IPS-NIHi11 (cell line): ENCODE data around the gene SLC24A3.

Experiments
- DNase-seq: peaks from one replicate; pipeline ENCODE4 v3.0.0; 2012; ENCODE audit warnings: mixed read lengths, low spot score

The SLC24A3 gene

DNA sequence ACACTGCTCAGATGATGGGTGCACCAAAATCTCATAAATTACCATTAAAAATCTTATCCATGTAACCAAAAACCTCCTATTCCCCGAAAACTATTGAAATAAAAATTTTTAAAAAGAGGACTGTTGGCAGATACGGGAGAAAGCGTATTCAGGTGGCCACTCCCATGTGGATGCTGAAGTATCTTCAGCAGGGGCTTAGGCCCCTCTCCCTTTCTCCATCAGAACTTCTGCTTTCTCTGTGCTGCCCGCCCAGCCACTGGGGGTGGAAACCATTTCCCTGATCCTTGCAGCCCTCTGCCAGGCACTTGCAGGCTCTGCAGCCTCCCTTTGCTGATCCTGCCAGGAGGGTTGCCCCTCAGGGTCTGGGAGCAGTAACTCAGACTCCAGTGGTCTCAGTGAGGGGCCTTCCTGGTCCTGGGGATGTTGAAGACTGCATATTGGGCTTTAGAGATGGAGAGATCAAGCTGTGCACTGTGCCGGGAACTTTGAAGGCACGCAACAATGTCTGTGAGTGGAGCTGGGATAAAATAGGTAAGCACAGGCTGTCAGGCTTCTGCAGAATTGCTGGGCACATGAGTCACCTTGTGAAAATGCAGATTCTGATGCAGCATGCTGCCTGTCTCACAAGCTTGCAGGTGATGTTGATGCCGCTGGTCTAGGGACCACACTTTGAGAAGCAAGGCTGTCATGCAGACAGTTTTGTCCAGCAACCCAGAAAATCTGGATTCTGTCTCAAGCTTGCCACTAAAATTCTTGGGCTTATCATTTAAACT lies 59.6 kb downstream of the SLC24A3 start:
- DNase-seq, result no peak

DNA sequence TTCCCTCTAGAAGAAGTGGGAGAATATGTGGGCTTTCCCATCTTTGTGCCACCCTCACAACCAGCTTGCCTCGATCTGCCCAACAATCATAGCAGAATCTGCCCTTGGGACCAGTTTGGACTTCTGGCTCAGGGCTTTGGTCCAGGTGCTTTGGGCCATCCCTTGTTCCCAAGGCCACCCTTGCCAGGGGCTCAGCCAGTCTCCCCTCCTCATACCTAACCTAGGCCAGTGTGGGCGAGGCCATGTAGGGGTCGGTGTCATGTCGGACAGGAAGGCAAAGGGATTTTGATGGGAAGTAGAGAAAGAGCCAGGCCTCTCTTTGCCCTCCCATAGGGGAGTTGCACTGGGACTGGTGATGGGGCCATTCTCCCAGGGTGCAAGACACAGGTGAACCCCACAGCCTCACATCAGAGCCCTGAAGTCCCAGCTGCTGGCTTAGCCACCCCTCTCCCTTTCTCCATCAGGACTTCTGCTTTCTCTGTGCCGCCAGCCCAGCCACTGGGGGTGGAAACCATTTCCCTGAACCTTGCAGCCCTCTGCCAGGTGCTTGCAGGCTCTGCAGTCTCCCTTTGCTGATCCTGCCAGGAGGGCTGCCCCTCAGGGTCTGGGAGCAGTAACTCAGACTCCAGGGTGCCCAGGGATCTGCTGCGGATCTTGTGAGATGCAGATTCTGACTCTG lies 60.7 kb downstream of the SLC24A3 start:
- DNase-seq, result no peak

DNA sequence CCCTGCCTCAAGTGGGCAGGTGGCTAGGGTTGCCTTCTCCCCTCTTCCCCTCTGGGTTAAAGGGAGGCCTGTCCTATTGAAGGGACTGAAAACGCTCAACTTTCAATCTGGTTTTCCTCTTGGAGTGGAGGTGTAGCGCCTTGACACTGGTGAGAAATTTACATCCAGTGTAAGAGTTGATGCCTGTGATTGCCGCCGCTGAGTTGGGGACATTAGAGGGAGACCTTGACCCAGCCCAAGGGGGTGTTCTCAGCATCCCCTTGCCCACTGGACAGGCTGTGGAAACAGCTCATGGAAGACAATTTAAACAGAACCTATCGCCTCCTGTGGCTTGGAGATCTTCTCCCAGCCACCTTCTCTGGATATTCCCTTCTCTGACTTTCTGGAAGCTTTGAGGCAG lies 61.6 kb downstream of the SLC24A3 start:
- DNase-seq, result no peak

DNA sequence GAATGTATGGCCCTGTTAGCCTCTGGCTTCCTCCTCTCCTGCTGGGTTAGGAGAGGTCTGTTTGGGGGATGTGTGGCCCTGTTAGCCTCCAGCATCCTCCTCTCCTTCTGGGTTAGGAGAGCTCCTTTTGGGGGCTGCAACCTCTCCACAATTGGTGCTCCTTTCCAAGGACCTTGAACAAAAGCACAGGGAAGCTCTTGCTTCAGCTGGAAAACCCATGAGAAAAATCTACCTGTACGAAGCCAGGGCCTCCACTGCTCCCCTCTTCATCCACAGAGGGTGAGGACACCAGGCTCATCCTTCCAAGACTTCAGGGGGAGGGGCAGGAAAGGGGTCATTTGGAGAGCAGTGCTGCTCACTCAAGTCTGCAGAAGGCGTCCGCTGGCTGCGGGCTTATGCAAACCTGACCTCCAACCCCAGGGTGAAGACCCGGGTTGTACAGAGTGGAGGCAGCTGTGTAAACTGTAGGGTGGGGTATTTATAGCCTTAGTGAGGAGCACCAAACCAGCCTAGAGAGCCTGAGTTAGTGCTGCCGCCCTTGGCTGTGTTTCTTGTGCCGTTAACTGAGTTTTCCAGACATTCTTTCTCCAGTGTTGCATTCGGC lies 62.1 kb downstream of the SLC24A3 start:
- DNase-seq, result no peak

DNA sequence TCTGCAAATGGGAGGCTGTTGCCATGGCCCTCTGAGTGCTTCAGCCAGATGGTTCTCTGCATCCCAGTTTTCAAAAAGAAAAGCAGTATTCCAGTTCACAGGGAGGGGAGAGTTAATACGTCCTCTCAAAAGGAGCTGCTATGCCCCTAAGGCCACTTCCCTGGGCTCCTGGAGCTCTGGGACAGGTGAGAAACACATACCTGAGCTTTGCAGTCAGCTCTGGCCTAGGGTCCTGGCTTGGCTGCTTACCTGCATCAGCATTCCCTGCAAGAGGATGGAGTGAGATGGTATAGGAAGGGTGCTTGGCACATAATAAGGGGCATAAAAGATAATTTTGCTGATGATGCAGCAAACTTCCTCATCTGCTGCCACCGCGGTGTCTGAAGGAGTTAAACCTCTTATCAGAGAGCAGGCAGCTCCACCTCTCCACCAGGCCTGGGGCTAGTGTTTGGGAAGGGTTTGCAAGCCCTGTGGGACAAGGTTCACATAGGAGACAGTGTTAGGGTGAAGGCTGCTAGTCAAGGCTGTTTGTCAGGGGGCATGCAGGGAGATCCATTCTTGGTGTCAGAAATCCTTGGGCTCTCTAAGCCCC lies 62.7 kb downstream of the SLC24A3 start:
- DNase-seq, result no peak

DNA sequence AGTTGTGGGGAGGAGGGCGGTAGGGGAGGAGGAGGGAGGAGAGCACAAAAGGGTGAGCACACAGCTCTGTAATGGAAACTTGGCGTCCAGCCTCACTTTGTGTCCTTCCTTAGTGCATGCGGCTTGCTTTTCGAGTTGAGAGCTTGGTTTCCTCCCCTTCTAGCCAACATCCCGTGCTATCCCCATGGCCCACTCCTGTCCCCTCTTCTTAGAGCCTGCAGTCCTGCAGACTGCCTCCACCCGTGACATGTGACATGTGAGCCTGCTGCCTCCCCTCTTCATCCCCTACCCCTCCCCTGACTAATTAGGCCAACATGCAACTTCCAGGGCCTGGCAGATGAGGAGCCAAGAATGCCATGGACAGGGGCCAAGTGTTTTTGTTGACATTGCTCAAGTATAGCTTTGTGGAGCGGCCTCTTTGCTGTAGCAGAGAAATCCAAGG lies 63.2 kb downstream of the SLC24A3 start:
- DNase-seq, result no peak

DNA sequence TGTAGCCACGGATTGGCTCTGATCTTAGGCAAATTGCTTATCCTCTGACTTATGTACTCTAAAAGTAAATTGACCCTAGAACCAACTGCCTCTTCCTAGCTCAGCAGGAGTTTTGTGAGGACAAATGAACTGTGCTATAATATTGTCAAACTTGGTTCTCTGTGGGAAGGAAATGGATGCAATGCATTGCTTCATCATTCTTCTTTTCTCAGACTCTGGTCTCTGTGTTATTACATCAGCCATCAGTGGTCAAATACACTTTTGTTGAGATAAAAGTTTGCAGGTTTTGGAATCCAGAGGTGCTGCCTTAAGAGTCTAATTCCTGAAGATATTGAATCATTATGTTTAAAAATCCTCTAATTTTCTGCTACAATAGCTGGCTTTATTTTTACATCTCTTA lies 64.9 kb downstream of the SLC24A3 start:
- no peak for DNase-seq

DNA sequence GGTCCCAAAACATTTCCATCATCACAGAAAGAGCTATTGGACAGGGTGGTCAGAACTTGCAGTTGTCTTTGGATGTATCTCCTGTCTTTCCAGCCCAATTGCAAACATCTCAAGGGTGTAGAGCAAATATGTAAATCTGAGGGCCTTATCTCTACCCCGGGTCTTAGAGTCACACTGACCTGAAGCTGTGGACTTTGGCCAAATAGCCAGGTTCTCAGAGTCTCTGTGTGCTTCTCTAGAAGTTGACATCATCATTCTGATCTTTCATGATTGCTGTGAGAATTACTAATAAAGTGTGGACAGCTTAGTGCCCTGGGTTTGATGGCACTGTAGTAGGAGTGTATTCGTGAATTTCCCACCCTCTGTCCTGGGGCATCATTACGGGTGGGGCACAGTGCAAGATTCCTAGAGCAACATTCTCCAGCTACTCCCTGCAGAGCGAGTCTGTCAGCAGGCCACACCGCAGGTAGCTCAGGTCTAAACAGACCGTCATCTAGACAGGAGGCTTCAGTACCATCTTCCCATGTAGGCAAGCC lies 71.1 kb downstream of the SLC24A3 start:
- no peak for DNase-seq

DNA sequence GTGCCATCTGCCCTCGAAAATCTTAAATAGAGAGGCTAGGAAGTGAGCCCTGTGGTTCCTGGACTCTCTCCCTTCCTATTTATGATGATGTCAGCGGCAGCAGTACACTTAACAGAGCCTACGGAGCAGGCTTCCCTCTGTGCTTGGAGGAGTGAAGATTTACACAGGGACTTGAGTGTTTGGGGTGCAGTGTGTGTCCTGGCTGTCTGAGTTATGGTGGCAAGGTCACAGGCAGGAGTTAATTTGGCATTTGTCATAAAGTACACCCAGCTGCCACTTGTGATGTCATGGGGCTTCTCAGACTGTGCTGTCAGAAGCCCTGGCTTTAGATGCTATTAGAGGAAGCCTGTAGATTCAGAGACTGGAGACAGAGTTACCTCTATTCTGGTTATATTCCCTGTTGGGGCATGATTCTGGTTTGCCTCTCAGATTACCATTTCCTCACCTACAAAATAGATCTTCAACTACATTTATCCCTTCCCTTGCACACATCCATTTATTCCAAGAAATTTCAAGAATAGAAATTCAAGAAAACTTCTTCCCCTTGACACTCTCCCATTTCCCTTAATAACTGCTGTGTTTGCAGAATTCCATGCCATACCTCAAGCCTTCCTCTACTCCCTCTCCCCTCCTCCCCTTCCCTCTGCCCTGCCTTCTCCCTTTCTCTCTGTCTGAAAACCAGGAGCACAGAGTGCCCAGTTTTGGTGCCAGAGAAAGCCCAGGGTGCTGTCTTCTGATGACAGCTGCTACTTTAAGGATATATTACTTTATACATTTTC lies 72.1 kb downstream of the SLC24A3 start:
- no peak for DNase-seq

DNA sequence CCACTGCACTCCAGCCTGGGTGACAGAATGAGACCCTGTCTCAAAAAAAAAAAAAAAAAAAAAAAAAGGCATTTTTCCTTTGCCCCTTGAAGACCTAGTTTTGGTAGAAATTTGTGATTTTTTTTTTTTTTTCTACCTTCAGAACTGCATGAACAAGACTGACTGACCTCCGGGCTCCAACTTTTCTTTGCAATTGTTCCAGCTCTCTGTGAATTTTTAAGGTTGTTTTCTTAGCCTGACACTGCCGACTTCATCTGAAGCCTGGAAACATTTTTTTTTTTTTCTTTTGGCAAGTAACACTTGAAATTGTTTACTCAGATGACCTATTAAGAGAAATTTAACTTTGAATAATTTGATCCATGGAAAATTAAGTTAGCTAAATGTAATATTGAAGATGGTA lies 73.0 kb downstream of the SLC24A3 start:
- no peak for DNase-seq

DNA sequence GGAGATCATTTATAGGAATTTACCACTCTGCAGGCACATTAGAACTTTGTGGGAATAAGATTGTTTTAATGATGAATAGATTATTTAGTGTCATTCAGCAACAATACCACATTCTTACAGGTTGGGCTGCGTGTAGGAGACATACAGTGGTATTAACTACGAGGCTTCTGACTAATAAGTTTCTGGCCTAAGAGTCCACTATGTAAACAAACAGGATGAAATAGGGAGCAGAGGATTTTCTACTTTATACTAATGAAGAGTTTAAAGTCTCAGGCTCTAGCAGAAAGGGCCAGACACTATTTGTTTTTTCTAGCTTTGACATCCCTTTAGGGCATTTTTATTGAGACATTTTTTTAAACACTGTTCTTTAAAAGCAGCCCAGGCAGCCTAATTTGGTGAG lies 75.6 kb downstream of the SLC24A3 start:
- DNase-seq, result no peak

DNA sequence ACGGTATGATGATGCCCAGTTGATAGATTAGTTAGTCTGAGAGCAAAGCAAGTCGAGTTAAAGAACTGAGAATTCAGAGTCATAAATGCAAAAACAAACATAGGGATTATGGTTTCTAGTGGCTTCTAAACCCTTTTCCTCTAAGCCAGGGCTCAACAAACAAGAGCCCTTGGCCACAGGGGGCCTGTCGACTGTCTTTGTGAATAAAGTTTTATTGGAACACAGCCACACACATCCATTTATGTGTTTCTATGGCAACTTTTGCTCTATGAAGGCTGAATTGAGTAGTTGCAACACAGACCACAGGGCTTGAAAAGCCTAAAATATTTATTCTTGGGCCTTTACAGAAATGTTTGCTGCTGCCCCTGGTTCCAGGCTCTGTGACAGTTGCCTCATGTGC lies 76.2 kb downstream of the SLC24A3 start:
- no peak for DNase-seq

DNA sequence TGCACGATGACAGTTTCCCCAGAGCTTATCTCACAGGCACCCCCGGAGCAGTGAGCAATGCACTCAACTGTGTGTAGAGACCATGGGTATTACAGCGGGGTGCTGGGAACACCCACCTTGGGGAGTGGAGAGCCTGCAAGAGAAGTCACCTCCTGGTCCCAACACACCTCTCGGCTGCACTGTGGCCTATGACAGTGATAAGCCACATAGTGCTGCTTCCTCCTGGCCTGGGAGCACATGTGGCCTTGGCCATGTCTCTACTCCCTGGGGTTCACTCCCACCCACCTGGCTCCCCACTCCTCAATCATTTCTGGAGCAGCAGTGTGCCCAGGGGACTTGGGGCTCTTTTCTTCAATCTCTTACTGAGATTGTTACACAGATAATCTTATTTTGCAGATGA lies 77.0 kb downstream of the SLC24A3 start:
- no peak for DNase-seq

DNA sequence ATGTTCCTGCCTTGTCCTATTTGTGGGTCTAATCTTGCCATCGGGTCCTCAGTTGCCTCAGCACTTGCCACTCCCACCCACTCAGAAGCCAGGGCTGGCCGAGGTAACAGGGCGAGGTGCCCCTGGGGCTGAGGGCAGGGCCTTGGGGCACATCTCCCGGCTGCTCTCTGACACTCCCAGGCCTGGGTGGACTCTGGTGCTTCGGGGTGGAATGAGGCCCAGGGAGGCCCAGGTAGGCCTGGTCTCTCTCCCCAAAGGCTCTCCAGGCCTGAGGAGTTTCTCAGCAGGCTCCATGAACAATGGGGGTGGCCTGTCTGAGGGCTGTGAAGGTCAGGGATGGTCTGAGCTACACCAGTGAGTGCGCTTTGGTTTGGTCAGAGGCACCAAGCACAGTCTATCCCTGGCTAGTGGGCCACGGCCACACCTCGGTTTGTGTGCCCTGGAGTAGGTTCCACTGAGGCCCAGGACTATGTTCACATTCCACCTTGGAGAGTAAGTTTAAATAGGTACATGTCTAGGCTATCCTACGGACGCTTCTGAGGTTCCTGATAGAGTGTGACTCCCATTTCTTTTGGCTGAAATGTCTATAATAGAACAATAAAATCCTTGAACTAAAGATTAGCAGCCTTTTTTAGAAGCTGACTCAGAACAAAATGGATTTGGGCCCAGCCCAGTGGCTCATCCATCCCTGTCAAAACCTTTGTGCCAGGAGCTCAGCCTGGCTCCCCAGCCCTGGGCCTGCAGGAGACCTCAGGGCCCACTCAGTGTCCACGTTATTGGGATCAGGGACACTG lies 78.8 kb downstream of the SLC24A3 start:
- no peak for DNase-seq

DNA sequence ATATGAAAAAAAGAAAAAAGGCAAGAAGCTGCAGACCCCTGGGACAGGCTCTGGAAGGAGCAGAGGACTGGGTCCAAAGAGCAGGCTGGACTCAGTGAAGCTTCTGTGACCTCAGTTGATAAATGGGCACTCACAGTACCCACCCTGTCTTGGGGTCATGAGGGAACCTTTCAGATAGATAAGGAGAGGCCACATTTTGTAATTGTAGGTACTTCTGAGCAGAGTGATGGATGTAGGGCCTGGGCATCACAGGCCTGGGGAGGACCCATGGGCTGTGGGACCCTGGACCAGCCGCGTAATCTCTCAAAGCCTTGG lies 79.3 kb downstream of the SLC24A3 start:
- DNase-seq, result no peak

DNA sequence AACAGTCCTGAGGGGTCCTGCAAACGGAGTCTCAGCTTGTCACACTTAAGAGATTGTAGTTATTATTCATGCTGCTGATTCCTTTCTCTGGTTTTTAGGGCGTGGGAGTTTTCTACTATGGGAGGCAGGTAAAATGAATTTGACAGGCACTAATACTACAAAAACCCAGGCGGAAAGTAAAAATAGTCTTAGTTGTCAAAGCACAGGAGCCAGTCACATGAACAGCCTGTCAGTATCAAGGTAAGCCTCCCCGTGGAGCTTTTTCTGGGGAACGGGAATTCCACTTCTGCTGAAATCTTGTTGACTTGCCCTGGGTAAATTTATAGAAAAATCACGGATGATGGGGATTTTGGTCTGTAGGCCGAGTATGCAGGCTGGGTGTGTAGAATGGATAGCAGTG lies 79.8 kb downstream of the SLC24A3 start:
- DNase-seq, result no peak

DNA sequence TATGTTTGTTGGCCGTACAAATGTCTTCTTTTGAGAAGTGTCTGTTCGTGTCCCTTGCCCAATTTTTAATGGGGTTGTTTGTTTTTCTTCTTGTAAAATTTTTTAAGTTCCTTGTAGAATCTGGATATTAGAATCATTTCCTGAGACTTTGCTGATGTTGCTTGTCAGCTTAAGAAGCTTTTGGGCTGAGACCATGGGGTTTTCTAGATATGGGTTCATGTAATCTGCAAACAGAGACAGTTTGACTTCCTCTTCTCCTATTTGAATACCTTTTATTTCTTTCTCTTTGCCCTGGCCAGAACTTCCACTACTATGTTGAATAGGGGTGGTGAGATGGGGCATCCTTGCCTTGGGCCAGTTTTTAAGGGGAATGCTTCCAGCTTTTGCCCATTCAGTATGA lies 82.6 kb downstream of the SLC24A3 start:
- DNase-seq, result no peak

DNA sequence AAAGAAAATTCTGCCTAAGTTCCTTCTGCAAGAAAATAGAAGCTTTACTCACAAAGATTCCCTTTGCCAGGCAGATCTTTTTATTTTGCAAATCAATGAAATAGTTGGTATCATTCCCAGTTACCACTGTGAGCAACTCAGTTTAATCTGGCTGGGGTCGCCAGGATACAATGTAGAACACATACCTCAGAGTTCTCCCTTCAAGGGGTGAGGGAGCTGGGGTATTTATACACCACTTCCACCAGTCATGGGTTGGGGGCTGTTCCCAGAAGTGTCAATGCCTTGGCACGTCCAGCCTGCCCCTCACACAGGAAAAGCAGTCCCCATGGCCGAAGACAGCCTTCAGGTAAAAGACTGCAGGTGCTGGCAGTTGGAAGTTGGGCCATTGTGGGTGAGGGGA lies 86.2 kb downstream of the SLC24A3 start:
- no peak for DNase-seq

DNA sequence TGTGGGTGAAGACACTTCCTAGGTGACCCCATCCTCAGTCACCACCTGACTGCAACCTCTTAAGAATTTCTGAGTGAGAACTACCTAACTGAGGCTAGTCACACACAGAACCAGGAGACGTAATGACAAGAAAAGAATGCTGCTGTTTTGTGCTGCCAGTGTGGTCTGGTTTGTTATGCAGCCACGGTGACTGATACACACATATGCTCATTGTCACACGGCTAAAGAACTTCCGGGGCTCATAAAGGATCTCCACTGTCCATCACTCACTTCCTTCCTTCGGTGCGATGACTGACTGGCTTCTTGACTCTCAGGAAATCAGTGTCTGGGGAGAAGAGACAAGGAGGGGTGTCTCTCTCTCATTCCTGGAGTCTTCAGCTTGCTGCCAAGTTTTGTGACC lies 88.0 kb downstream of the SLC24A3 start:
- DNase-seq, result no peak

DNA sequence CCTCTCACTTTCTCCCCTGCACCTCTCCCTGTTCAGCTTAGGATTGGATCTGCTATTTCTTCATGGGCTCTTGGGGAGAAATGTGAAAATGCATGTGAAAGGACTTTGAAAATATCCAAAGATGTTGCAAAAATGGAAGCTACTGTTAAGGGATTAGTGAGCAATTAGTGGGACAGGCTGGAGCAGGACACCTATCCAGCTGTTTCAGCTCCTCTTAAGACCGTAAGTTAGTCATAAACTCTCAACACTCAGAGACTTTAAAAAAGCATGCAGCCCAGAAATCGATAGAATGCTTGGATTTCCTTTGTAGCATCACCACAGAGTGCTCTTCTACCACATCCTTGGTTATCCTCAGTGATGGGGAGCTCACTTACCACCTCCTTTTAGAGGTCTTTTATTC lies 88.7 kb downstream of the SLC24A3 start:
- no peak for DNase-seq

DNA sequence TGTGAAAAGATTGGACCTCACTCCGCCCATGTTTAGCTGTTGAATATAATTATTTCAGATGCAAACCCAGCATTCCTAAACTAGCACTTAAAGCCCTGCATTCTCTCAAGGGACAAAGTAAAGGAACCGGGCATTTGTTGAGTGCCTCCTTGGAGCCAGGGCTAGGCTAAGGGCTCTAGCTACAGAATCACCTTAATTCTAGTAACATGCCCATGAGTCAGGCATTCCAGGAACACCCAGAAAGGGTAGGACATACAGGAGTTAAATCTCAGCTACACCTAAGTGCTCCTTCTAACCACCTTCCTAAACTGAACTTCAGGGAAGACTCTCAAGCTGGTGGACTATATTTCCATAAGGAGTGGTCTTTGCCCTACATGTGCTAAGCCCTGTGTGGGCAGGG lies 89.4 kb downstream of the SLC24A3 start:
- DNase-seq, result no peak
